CD4-positive, alpha-beta T cell treated with Interleukin-12 subunit alpha and Interleukin-12 subunit beta, for 1 hour (primary cell): Measurements from ENCODE around the gene FBXO5.
"Not testable (repeated sequence)": the region's sequence is repeated elsewhere in the genome, so short reads cannot be mapped to it uniquely, and the experiment has no call there.

Source experiments
- DNase-seq: peaks from one replicate; pipeline ENCODE4 v3.0.0-alpha.2; 2020

The FBXO5 gene

GRCh38 chr6:152985300-152985699, 2.5 kb upstream of the FBXO5 start:
- not testable (repeated sequence) for DNase-seq

GRCh38 chr6:152984513-152984872, 1.7 kb upstream of the FBXO5 start:
- DNase-seq = no peak

- DNase-seq = peak; percentile 95
Observed at GRCh38 chr6:152983637-152984512, 1.0 kb upstream of the FBXO5 start.

GRCh38 chr6:152981989-152982903, 595 bp downstream of the FBXO5 start:
- DNase-seq = no peak

- no peak for DNase-seq
Observed at GRCh38 chr6:152981219-152981618, 1.6 kb downstream of the FBXO5 start.

GRCh38 chr6:152980656-152981055, 2.2 kb downstream of the FBXO5 start:
- no peak for DNase-seq

- DNase-seq = no peak
Observed at GRCh38 chr6:152979116-152979515, 3.7 kb downstream of the FBXO5 start.

GRCh38 chr6:152978058-152978457, 4.8 kb downstream of the FBXO5 start:
- no peak for DNase-seq

GRCh38 chr6:152977556-152977955, 5.3 kb downstream of the FBXO5 start:
- DNase-seq = no peak

GRCh38 chr6:152976749-152977148, 6.1 kb downstream of the FBXO5 start:
- DNase-seq = no peak

- peak; percentile 50 for DNase-seq
Observed at GRCh38 chr6:152975204-152975915, 7.5 kb downstream of the FBXO5 start.

- DNase-seq = no peak
Observed at GRCh38 chr6:152973916-152974315, 8.9 kb downstream of the FBXO5 start.

- no peak for DNase-seq
Observed at GRCh38 chr6:152969688-152970418, 13.0 kb downstream of the FBXO5 start.

GRCh38 chr6:152966168-152966894, 16.5 kb downstream of the FBXO5 start:
- DNase-seq = not testable (repeated sequence)

GRCh38 chr6:152959333-152959732, 23.5 kb downstream of the FBXO5 start:
- DNase-seq = no peak

GRCh38 chr6:152957796-152958195, 25.0 kb downstream of the FBXO5 start:
- DNase-seq = no peak

- no peak for DNase-seq
Observed at GRCh38 chr6:152954443-152954842, 28.4 kb downstream of the FBXO5 start.

GRCh38 chr6:152952866-152953509, 29.9 kb downstream of the FBXO5 start:
- DNase-seq = no peak

GRCh38 chr6:152952045-152952444, 30.8 kb downstream of the FBXO5 start:
- DNase-seq = no peak

GRCh38 chr6:152950240-152950639, 32.6 kb downstream of the FBXO5 start:
- no peak for DNase-seq

- peak; percentile 38 for DNase-seq
Observed at GRCh38 chr6:152948150-152948768, 34.6 kb downstream of the FBXO5 start.
